Mammary epithelial cell (primary cell): ENCODE results near the gene IL3RA.

Source experiments
- CTCF ChIP-seq, 2 donors: IDR thresholded peaks in 1 of 2; conservative IDR thresholded peaks in 1 of 2; 2 replicates each; pipeline ENCODE4 v1.5.1; 2011 to 2012; ENCODE audit warnings: inconsistent platforms in 2 of 2, low read length in 2 of 2, mild to moderate bottlenecking in 2 of 2, control low read depth in 1 of 2, low read depth in 1 of 2; ENCODE audit not compliant: insufficient read depth in 1 of 2; ENCODE audit errors: extremely low read depth in 1 of 2
- EZH2 ChIP-seq: IDR thresholded peaks from 2 replicates; pipeline ENCODE4 v1.6.1; 2012; ENCODE audit warnings: low read length, inconsistent platforms, borderline replicate concordance

DNA sequence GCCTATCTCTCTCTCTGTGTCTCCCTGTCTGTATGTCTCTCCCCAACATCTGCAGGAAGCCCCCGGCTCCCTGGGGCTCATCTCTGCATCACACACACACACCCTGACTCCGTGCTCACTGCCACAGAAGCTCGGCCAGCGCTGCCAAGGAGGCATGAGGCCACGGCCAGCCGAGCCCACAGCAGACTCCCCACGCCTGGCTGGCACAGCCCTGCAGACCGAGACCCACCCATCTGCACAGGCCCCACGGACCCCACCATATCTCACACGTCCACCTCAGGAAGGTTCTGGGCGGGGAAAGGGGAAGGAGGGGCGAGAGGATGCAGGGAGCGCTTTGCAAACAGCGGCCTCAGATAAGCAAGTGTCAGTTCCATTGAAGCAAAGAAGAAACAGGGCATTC is 83.8 kb downstream of the IL3RA start:
- no peak for TF ChIP-seq CTCF (conservative IDR thresholded peaks at IDR 0.05 in 1 of 2, IDR thresholded peaks at IDR 0.05 in 1 of 2; ENCODE audit: extremely low read depth in 1 of 2, insufficient read depth in 1 of 2, low read depth in 1 of 2, low read length in 2 of 2)
- no peak for TF ChIP-seq EZH2
